ENCODE measurements around the gene BARHL1.

DNA sequence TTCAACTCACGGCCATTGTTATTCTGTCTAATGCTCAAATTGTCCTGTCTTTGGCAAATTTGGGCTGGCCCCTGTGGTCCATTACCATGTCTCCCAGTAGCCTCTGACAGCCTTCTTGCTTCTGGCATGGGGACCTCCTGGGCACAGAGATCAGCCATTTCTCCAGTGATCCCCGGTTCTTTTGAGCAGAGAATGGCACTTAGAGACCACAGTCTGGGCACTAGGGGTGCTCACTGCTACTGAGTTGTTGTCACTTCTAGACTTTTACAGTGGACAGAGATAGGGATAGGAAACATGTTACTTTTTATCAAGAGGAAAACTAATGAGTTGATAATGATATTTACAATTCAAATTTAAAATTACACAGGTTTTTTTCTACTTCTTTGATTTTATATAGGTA lies 47.6 kb upstream of the BARHL1 start:
- TF ChIP-seq, protein P1, sequence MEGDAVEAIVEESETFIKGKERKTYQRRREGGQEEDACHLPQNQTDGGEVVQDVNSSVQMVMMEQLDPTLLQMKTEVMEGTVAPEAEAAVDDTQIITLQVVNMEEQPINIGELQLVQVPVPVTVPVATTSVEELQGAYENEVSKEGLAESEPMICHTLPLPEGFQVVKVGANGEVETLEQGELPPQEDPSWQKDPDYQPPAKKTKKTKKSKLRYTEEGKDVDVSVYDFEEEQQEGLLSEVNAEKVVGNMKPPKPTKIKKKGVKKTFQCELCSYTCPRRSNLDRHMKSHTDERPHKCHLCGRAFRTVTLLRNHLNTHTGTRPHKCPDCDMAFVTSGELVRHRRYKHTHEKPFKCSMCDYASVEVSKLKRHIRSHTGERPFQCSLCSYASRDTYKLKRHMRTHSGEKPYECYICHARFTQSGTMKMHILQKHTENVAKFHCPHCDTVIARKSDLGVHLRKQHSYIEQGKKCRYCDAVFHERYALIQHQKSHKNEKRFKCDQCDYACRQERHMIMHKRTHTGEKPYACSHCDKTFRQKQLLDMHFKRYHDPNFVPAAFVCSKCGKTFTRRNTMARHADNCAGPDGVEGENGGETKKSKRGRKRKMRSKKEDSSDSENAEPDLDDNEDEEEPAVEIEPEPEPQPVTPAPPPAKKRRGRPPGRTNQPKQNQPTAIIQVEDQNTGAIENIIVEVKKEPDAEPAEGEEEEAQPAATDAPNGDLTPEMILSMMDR (IDR thresholded peaks at IDR 0.05; ENCODE audit: poor library complexity, severe bottlenecking) = no peak
- TF ChIP-seq MXI1 (conservative IDR thresholded peaks at IDR 0.05; ENCODE audit: poor library complexity, severe bottlenecking) (no peak), POLR2AphosphoS5 (IDR thresholded peaks at IDR 0.05) (no peak), TAF1 (IDR thresholded peaks at IDR 0.05; ENCODE audit: low read depth) (no peak), EP300 (conservative IDR thresholded peaks at IDR 0.05; ENCODE audit: poor library complexity, severe bottlenecking) (no peak)

Data from neural cell (in vitro differentiated cells).